Pancreas (tissue), 10 donors: ENCODE measurements around the gene TMEM184A. TPM values are rescaled to one million over a fixed set of nuclear protein-coding genes. Genes with fewer than 3 reads are reported as not detected.
A peak's percentile ranks its signal among the peaks of the same experiment; 100 is the strongest.

ENCODE experiments used
- ATAC-seq, 4 donors: fragments of 200-7000 bp; cut with Tn5 transposase; one replicate each; pipeline versions ENCODE4 v1.8.0 to v1.9.1; 2020; ENCODE audit warnings: mild to moderate bottlenecking in 4 of 4, moderate library complexity in 4 of 4
- DNase-seq, 6 donors: peaks; one replicate each; pipeline ENCODE4 v3.0.0-alpha.2; 2020
- FAIRE-seq: peaks from 2 replicates; lab custom pipeline; 2012; peaks lifted over from hg19 to GRCh38; lab: Jason Lieb, UNC
- H3K27ac ChIP-seq, 4 donors: fragments of 200-600 bp; sonication (generic); 1 replicate in 3 of 4; 2 replicates in 1 of 4; pipeline versions ENCODE4 v1.5.0 to v1.8.0; 2020
- H3K27me3 ChIP-seq, 4 donors: fragments of 200-600 bp; one replicate each; pipeline ENCODE4 v1.8.0; 2021
- H3K36me3 ChIP-seq, 3 donors: fragments of 200-600 bp; sonication (generic) in 1 of 3; one replicate each; pipeline versions ENCODE4 v1.5.0 to v1.8.0; 2020 to 2021
- H3K4me1 ChIP-seq, 3 donors: fragments of 200-600 bp; one replicate each; pipeline ENCODE4 v1.8.0; 2021
- H3K4me3 ChIP-seq, 4 donors: fragments of 200-600 bp; sonication (generic) in 2 of 4; one replicate each; pipeline versions ENCODE4 v1.5.0 to v1.8.0; 2020 to 2021
- H3K9me3 ChIP-seq, 4 donors: fragments of 200-600 bp; one replicate each; pipeline ENCODE4 v1.8.0; 2021
- WGBS, 2 donors: extraction: QIAGEN DNeasy Blood & Tissue Kit; methylation state at CpG; one replicate each; pipeline ENCODE4 v1.1.7; 2013; 5-methylcytosine and 5-hydroxymethylcytosine counted together
- intact Hi-C, 3 donors: fragments of 100-400 bp; cut with DNase I; formaldehyde crosslinking; loops; one replicate each; pipeline versions ENCODE4 v1.11.1 to v1.14.2; 2022
- polyA plus RNA-seq, 2 donors: library from polyadenylated mRNA; stranded (reverse); fragments of 200-250 nt; gene quantifications; one replicate each; pipeline ENCODE4 v1.2.3, GENCODE V29; 2013
- total RNA-seq, 6 donors: library from RNA; stranded (reverse); fragmentation: NEBNext Ultra II Directional in 4 of 6; extraction: Animal tissue kit (Norgen Biotek cat#: 25700) in 4 of 6; gene quantifications; one replicate each; pipeline versions ENCODE4 v1.2.1 to v1.2.4, GENCODE V29; 2021 to 2023
- TF ChIP-seq, protein P1 (sequence below), 4 donors: fragments of 200-600 bp; sonication (generic) in 3 of 4; IDR thresholded peaks; one replicate each; pipeline versions ENCODE4 v1.5.0 to v1.8.0; 2021; ENCODE audit warnings: antibody characterized with exemption in 4 of 4
- donor health status: healthy with polysubstance abuse.
- donor health status: DM: no; HTN: no; CAD: no; lungs with moderate emphysema.
- donor health status: DM: no; HTN: no; CAD: no.
- donor health status: control.
- donor health status: control.
- donor health status: Bipolar disorder and iron deficiency.
- donor health status: DM: yes; HTN: yes; CAD: no.
- donor health status: DM: no; HTN: no; CAD: no.
- donor health status: DM: no; HTN: no; CAD: no.
- donor health status: DM: yes; HTN: yes; CAD: no.

TMEM184A gene
- total and polyA plus RNA-seq, 8 donors, result 15.2 to 58.9 (median 25.4) TPM

- H3K9me3 ChIP-seq, result no peaks in the 10 kb centered on the region
- H3K36me3 ChIP-seq, result no peaks in the 10 kb centered on the region
- FAIRE-seq (no peak), DNase-seq (no peak), ATAC-seq (no peak)
- H3K4me1 ChIP-seq, result no peaks in the 10 kb centered on the region
- H3K27ac ChIP-seq, result no peak overlapping the region
- intact Hi-C loops, result no loop called here
- H3K4me3 ChIP-seq, result no peak overlapping the region
- WGBS, 2 donors, result 54 to 56% methylated on average over 4 of the region's 4 CpGs
- TF ChIP-seq, protein P1, sequence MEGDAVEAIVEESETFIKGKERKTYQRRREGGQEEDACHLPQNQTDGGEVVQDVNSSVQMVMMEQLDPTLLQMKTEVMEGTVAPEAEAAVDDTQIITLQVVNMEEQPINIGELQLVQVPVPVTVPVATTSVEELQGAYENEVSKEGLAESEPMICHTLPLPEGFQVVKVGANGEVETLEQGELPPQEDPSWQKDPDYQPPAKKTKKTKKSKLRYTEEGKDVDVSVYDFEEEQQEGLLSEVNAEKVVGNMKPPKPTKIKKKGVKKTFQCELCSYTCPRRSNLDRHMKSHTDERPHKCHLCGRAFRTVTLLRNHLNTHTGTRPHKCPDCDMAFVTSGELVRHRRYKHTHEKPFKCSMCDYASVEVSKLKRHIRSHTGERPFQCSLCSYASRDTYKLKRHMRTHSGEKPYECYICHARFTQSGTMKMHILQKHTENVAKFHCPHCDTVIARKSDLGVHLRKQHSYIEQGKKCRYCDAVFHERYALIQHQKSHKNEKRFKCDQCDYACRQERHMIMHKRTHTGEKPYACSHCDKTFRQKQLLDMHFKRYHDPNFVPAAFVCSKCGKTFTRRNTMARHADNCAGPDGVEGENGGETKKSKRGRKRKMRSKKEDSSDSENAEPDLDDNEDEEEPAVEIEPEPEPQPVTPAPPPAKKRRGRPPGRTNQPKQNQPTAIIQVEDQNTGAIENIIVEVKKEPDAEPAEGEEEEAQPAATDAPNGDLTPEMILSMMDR (IDR thresholded peaks at IDR 0.05), result no peak
- no peaks in the 10 kb centered on the region for H3K27me3 ChIP-seq
Measured at GRCh38 chr7:1593904-1594421, 38.0 kb upstream of the TMEM184A start.

DNA sequence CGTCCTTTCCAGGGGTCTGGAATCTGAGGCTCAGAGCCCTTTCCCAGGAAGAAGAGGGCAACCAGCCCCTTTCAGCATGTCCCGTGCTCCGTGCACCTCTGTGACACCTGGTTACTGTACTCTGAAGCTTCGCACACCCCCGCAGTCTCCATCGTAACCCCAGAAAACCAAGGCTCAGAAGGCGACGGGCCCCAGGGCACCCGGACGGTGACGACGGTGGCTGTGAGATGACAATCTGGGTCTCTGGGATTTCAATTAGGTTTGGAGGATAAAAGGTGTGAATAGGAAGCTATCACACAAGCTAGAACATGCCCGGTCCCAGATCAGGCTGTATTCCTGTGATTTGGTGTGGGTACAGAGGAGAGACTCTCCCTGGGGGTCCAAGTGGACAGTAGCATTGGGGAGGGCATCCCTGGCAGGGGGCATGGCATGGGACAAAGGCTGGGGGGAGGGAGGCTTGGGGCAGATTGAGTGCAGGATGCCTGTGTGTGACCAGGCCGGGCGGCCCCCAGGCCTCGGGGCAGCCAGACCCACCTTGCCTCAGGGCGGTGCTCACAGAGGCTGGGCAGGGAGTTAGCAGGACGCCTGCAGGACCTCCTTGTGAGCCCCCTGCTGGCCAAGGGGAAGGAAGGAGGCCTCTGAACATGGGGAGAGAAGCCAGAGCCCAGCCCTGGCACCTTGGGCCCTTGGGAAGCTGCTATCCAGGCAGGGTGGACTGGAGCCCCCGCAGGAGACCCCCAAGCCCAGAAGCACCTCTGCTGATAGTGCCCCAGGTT, 37.3 kb upstream of the TMEM184A start:
- H3K27me3 ChIP-seq, result no peaks in the 10 kb centered on the region
- TF ChIP-seq, protein P1 (IDR thresholded peaks at IDR 0.05), result no peak
- 42 to 55% methylated on average over 19 of the region's 19 CpGs for WGBS, 2 donors
- H3K4me3 ChIP-seq, result no peak overlapping the region
- ATAC-seq (peak in 2 of 4 donors; percentile 42 to 47), DNase-seq (no peak), FAIRE-seq (no peak)
- H3K4me1 ChIP-seq, result no peaks in the 10 kb centered on the region
- intact Hi-C loops, result no loop called here
- no peak overlapping the region for H3K27ac ChIP-seq
- H3K36me3 ChIP-seq, result no peaks in the 10 kb centered on the region
- H3K9me3 ChIP-seq, result no peaks in the 10 kb centered on the region

DNA sequence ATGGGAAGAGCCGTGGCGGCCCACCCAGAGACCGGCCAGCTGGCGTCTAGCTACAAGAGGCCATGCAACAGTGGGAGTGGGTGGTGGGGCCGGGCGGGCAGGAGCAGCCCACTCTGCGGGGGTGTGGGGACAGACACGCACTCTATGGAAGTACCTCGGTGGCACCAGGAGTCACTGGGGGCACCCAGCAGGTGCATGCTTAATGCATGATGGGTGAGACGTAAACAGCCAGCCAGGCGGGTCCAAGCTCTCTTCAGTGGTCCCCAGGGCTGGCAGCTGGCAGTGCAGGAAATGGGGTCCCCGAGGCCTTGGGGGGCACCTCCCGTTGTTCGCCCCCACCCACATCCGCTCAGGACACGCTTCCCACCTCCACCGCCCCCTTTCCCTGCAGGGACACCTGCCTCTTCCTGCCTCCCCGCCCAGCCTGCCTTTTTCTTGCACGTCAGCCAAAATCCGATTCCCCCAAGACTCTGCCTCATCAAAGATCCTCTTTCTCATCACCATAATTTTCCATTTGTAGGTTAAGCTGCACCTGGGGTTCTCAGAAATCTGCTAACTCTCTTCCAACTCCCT, 36.4 kb upstream of the TMEM184A start:
- ATAC-seq (no peak), DNase-seq (no peak), FAIRE-seq (no peak)
- Histone ChIP-seq H3K27me3 (no peaks in the 10 kb centered on the region), H3K4me1 (no peaks in the 10 kb centered on the region), H3K4me3 (no peak overlapping the region), H3K36me3 (no peaks in the 10 kb centered on the region), H3K27ac (no peak overlapping the region), H3K9me3 (no peaks in the 10 kb centered on the region)
- WGBS, 2 donors, result 45 to 62% methylated on average over 20 of the region's 20 CpGs
- TF ChIP-seq, protein P1 (IDR thresholded peaks at IDR 0.05), result no peak
- intact Hi-C loops, result no loop called here

- WGBS, 2 donors, result 31 to 43% methylated on average over 15 of the region's 15 CpGs
- intact Hi-C loops, result no loop called here
- Histone ChIP-seq H3K36me3 (no peaks in the 10 kb centered on the region), H3K27me3 (no peaks in the 10 kb centered on the region), H3K27ac (no peak overlapping the region), H3K4me3 (no peak overlapping the region), H3K4me1 (peaks cover 0 to 4% (median 0%) of the 10 kb centered on the region in 3 donors), H3K9me3 (no peaks in the 10 kb centered on the region)
- no peak for ATAC-seq
- no peak for FAIRE-seq
- DNase-seq, result no peak
- TF ChIP-seq, protein P1 (IDR thresholded peaks at IDR 0.05), result no peak
Measured at GRCh38 chr7:1591876-1592275, 35.9 kb upstream of the TMEM184A start.

DNA sequence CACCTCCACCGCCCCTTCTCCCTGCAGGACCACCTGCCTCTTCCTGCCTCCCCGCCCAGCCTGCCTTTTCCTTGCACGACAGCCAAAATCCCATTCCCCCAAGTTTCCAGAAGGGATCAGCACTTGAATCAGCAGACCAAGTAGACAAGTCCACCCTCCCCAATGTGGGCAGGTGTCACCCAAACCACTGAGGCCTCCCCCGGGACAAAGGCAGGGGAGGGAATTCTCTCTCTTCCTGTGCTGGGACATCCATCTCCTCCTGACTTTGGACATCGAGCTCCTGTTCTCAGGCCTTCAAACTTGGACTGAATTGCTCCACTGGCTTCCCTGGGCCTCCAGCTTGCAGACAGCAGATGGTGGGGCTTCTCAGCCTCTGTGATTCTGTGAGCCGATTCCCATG, 35.4 kb upstream of the TMEM184A start:
- Histone ChIP-seq H3K4me1 (peaks cover 0 to 6% (median 0%) of the 10 kb centered on the region in 3 donors), H3K9me3 (no peaks in the 10 kb centered on the region), H3K27me3 (no peaks in the 10 kb centered on the region), H3K36me3 (no peaks in the 10 kb centered on the region), H3K27ac (no peak overlapping the region), H3K4me3 (no peak overlapping the region)
- WGBS, 2 donors, result 44 to 46% methylated on average over 6 of the region's 6 CpGs
- DNase-seq (no peak), FAIRE-seq (no peak), ATAC-seq (no peak)
- intact Hi-C loops, result no loop called here
- TF ChIP-seq, protein P1 (IDR thresholded peaks at IDR 0.05), result no peak
